Activated T-cell treated with anti-CD3 and anti-CD28 coated beads, Interleukin-2, amount 50 U/mL, for 72 hours (primary cell): ENCODE data around the gene RPS18. TPM values are rescaled to one million over a fixed set of nuclear protein-coding genes. Genes with fewer than 3 reads are reported as not detected.

Experiments used
- total RNA-seq, 2 donors: library from RNA; stranded (reverse); gene quantifications; one replicate each; pipeline ENCODE4 v1.2.3, GENCODE V29; 2022

The RPS18 gene
- total RNA-seq, 2 donors from 2014 or later: 4,335 to 4,825 TPM

Other genes starting within 250 kb of the RPS18 start
- 10 to 100 TPM; 11.4 to 25.8 TPM for gene HLA-DPA1, start 198.4 kb upstream of the RPS18 start, total RNA-seq
- 10 to 100 TPM; 12.5 to 20.9 TPM for gene HLA-DPB1, start 196.1 kb upstream of the RPS18 start, total RNA-seq
- gene COL11A2, start 79.6 kb upstream of the RPS18 start, total RNA-seq: 1 to 10 TPM; 2.5 to 3.2 TPM
- gene RXRB, start 71.4 kb upstream of the RPS18 start, total RNA-seq: 10 to 100 TPM; 55.6 to 57.5 TPM
- 10 to 100 TPM; 56.1 to 58.3 TPM for gene SLC39A7, start 71.2 kb upstream of the RPS18 start, total RNA-seq
- 10 to 100 TPM; 35.8 to 36.0 TPM for gene HSD17B8, start 67.4 kb upstream of the RPS18 start, total RNA-seq
- gene RING1, start 63.6 kb upstream of the RPS18 start, total RNA-seq: 10 to 100 TPM; 30.1 to 37.7 TPM
- 10 to 100 TPM; 50.7 to 54.9 TPM for gene VPS52, start 199 bp upstream of the RPS18 start, total RNA-seq
- 10 to 100 TPM; 10.1 to 14.2 TPM for gene B3GALT4, start 5.0 kb downstream of the RPS18 start, total RNA-seq
- gene WDR46, start 17.2 kb downstream of the RPS18 start, total RNA-seq: 10 to 100 TPM; 46.6 to 54.0 TPM
- 10 to 100 TPM; 41.9 to 54.6 TPM for gene PFDN6, start 17.5 kb downstream of the RPS18 start, total RNA-seq
- 10 to 100 TPM; 34.3 to 43.7 TPM for gene RGL2, start 26.9 kb downstream of the RPS18 start, total RNA-seq
- 100 to 1,000 TPM; 180 to 210 TPM for gene TAPBP, start 42.0 kb downstream of the RPS18 start, total RNA-seq
- gene ZBTB22, start 45.7 kb downstream of the RPS18 start, total RNA-seq: 10 to 100 TPM; 14.9 to 16.1 TPM
- gene DAXX, start 50.9 kb downstream of the RPS18 start, total RNA-seq: 10 to 100 TPM; 56.5 to 61.3 TPM
- 10 to 100 TPM; 91.7 to 96.3 TPM for gene KIFC1, start 119.7 kb downstream of the RPS18 start, total RNA-seq
- 10 to 100 TPM; 65.2 to 77.3 TPM for gene PHF1, start 138.9 kb downstream of the RPS18 start, total RNA-seq
- gene CUTA, start 146.0 kb downstream of the RPS18 start, total RNA-seq: 100 to 1,000 TPM; 212 to 222 TPM
- 10 to 100 TPM; 86.9 to 91.5 TPM for gene SYNGAP1, start 148.0 kb downstream of the RPS18 start, total RNA-seq
- 10 to 100 TPM; 10.2 to 13.6 TPM for gene ZBTB9, start 182.5 kb downstream of the RPS18 start, total RNA-seq